Activated naive CD4-positive, alpha-beta T cell treated with anti-CD3 and anti-CD28 coated beads, Interleukin-2, amount 10 ng/mL, durations not matched to agents 7 days and 5 days (primary cell): ENCODE data around the gene ASPSCR1.

Experiments
- CTCF ChIA-PET: fragments of 350-600 bp; sonication (Branson Sonifier 250); formaldehyde crosslinking; loops from one replicate; lab custom pipeline; 2021; ENCODE audit warnings: antibody characterized with exemption; lab: Charles Lee
- DNase-seq: peaks from one replicate; pipeline ENCODE4 v3.0.0-alpha.2; 2020
- H3K27ac Mint-ChIP-seq: one replicate; pipeline ENCODE4 v1.8.0; 2021; ENCODE audit warnings: mild to moderate bottlenecking, moderate library complexity, mixed read lengths
- H3K27me3 Mint-ChIP-seq: one replicate; pipeline ENCODE4 v1.8.0; 2021; ENCODE audit warnings: mild to moderate bottlenecking, mixed read lengths
- H3K36me3 Mint-ChIP-seq: one replicate; pipeline ENCODE4 v1.8.0; 2021; ENCODE audit warnings: mixed read lengths
- H3K4me1 Mint-ChIP-seq: one replicate; pipeline ENCODE4 v1.8.0; 2021; ENCODE audit warnings: mixed read lengths
- H3K4me3 Mint-ChIP-seq: one replicate; pipeline ENCODE4 v1.8.0; 2021; ENCODE audit warnings: mild to moderate bottlenecking, moderate library complexity, mixed read lengths
- H3K9me3 Mint-ChIP-seq: one replicate; pipeline ENCODE4 v1.8.0; 2021; ENCODE audit warnings: mixed read lengths

The ASPSCR1 gene

GRCh38 chr17:81934850-81935708 is 42.4 kb upstream of the ASPSCR1 start:
- H3K4me1 Mint-ChIP-seq, result peaks cover 22% of the 10 kb centered on the region
- no peak overlapping the region for H3K27ac Mint-ChIP-seq
- H3K9me3 Mint-ChIP-seq, result no peaks in the 10 kb centered on the region
- CTCF ChIA-PET, result interaction anchor here (1.9 kb wide), 1 partner anchor 87 kb away, joined by 4 read pairs; no protein-coding TSS in a partner anchor
- no peaks in the 10 kb centered on the region for H3K36me3 Mint-ChIP-seq
- peak overlapping the region; percentile 79 for H3K4me3 Mint-ChIP-seq
- H3K27me3 Mint-ChIP-seq, result peaks cover 22% of the 10 kb centered on the region
- DNase-seq, result no peak

GRCh38 chr17:81935709-81936084 is 41.7 kb upstream of the ASPSCR1 start:
- Mint-ChIP-seq H3K27me3 (peaks cover 22% of the 10 kb centered on the region), H3K4me1 (peaks cover 22% of the 10 kb centered on the region), H3K4me3 (peak overlapping the region; percentile 79), H3K9me3 (no peaks in the 10 kb centered on the region), H3K27ac (no peak overlapping the region), H3K36me3 (no peaks in the 10 kb centered on the region)
- CTCF ChIA-PET, result interaction anchor here (1.9 kb wide), 1 partner anchor 86 kb away, joined by 4 read pairs; no protein-coding TSS in a partner anchor
- DNase-seq, result no peak

GRCh38 chr17:81939218-81939617 is 38.2 kb upstream of the ASPSCR1 start:
- peaks cover 18% of the 10 kb centered on the region for H3K4me1 Mint-ChIP-seq
- H3K9me3 Mint-ChIP-seq, result no peaks in the 10 kb centered on the region
- no peak for DNase-seq

GRCh38 chr17:81939881-81940385 is 37.5 kb upstream of the ASPSCR1 start:
- Mint-ChIP-seq H3K36me3 (no peaks in the 10 kb centered on the region), H3K4me3 (no peak overlapping the region), H3K27ac (no peak overlapping the region), H3K4me1 (peaks cover 18% of the 10 kb centered on the region), H3K27me3 (peaks cover 31% of the 10 kb centered on the region), H3K9me3 (no peaks in the 10 kb centered on the region)
- no peak for DNase-seq
- CTCF ChIA-PET, result no interaction called here

More at GRCh38 chr17:81939218-81939617, 38.2 kb upstream of the ASPSCR1 start:
- H3K36me3 Mint-ChIP-seq, result no peaks in the 10 kb centered on the region
- H3K4me3 Mint-ChIP-seq, result no peak overlapping the region
- peaks cover 30% of the 10 kb centered on the region for H3K27me3 Mint-ChIP-seq
- no peak overlapping the region for H3K27ac Mint-ChIP-seq
- CTCF ChIA-PET, result no interaction called here

- CTCF ChIA-PET, result no interaction called here
- H3K27me3 Mint-ChIP-seq, result peaks cover 37% of the 10 kb centered on the region
- no peak for DNase-seq
- H3K36me3 Mint-ChIP-seq, result no peaks in the 10 kb centered on the region
- no peak overlapping the region for H3K4me3 Mint-ChIP-seq
- no peaks in the 10 kb centered on the region for H3K9me3 Mint-ChIP-seq
- peaks cover 15% of the 10 kb centered on the region for H3K4me1 Mint-ChIP-seq
- H3K27ac Mint-ChIP-seq, result no peak overlapping the region
These were observed 36.6 kb upstream of the ASPSCR1 start for GRCh38 chr17:81940538-81941483.

- Mint-ChIP-seq H3K36me3 (no peaks in the 10 kb centered on the region), H3K27ac (no peak overlapping the region), H3K27me3 (peaks cover 38% of the 10 kb centered on the region), H3K9me3 (no peaks in the 10 kb centered on the region), H3K4me3 (no peak overlapping the region), H3K4me1 (peaks cover 10% of the 10 kb centered on the region)
- no peak for DNase-seq
- CTCF ChIA-PET, result no interaction called here
These were observed 35.8 kb upstream of the ASPSCR1 start for GRCh38 chr17:81941484-81942166.

- H3K36me3 Mint-ChIP-seq, result no peaks in the 10 kb centered on the region
- no peak for DNase-seq
- CTCF ChIA-PET, result no interaction called here
- H3K4me1 Mint-ChIP-seq, result peaks cover 9% of the 10 kb centered on the region
- peaks cover 43% of the 10 kb centered on the region for H3K27me3 Mint-ChIP-seq
- no peaks in the 10 kb centered on the region for H3K9me3 Mint-ChIP-seq
- no peak overlapping the region for H3K4me3 Mint-ChIP-seq
- no peak overlapping the region for H3K27ac Mint-ChIP-seq
These were observed 35.3 kb upstream of the ASPSCR1 start for GRCh38 chr17:81942167-81942553.

GRCh38 chr17:81944858-81945257 is 32.6 kb upstream of the ASPSCR1 start:
- no peak for DNase-seq
- no peaks in the 10 kb centered on the region for H3K9me3 Mint-ChIP-seq
- CTCF ChIA-PET, result no interaction called here
- no peak overlapping the region for H3K4me3 Mint-ChIP-seq
- H3K27me3 Mint-ChIP-seq, result peaks cover 49% of the 10 kb centered on the region
- H3K27ac Mint-ChIP-seq, result no peak overlapping the region
- H3K36me3 Mint-ChIP-seq, result no peaks in the 10 kb centered on the region
- H3K4me1 Mint-ChIP-seq, result no peaks in the 10 kb centered on the region

GRCh38 chr17:81947189-81947588 is 30.2 kb upstream of the ASPSCR1 start, which contains the start of gene MYADML2:
Gene MYADML2, minus strand, starts transcription at chr17:81947233. Its CDS starts 5,492 bp downstream, at chr17:81941741.
- Mint-ChIP-seq H3K9me3 (no peaks in the 10 kb centered on the region), H3K36me3 (no peaks in the 10 kb centered on the region), H3K27me3 (peaks cover 46% of the 10 kb centered on the region), H3K4me3 (no peak within 1 kb of the TSS), H3K27ac (no peak within 1 kb of the TSS), H3K4me1 (peaks cover 4% of the 10 kb centered on the region)
- CTCF ChIA-PET, result interaction anchor here (1.9 kb wide), 1 partner anchor 13 kb away, joined by 9 read pairs; no protein-coding TSS in a partner anchor
- DNase-seq, result no peak

- Mint-ChIP-seq H3K27ac (no peak overlapping the region), H3K9me3 (no peaks in the 10 kb centered on the region), H3K4me1 (peaks cover 4% of the 10 kb centered on the region), H3K4me3 (no peak overlapping the region), H3K36me3 (no peaks in the 10 kb centered on the region), H3K27me3 (peaks cover 53% of the 10 kb centered on the region)
- CTCF ChIA-PET, result interaction anchor here (1.9 kb wide), 1 partner anchor 11 kb away, joined by 9 read pairs; no protein-coding TSS in a partner anchor
- DNase-seq, result no peak
These were observed 28.6 kb upstream of the ASPSCR1 start for GRCh38 chr17:81948635-81949378.

GRCh38 chr17:81950501-81950900 is 26.9 kb upstream of the ASPSCR1 start:
- Mint-ChIP-seq H3K9me3 (no peaks in the 10 kb centered on the region), H3K4me3 (no peak overlapping the region), H3K27me3 (peaks cover 49% of the 10 kb centered on the region), H3K27ac (no peak overlapping the region), H3K4me1 (peaks cover 4% of the 10 kb centered on the region), H3K36me3 (no peaks in the 10 kb centered on the region)
- CTCF ChIA-PET, result interaction anchor here (2.0 kb wide), 1 partner anchor 23 kb away, joined by 4 read pairs; the partner anchor contains the start of gene MAFG
- no peak for DNase-seq

GRCh38 chr17:81951785-81952684 is 25.4 kb upstream of the ASPSCR1 start:
- Mint-ChIP-seq H3K27me3 (peaks cover 50% of the 10 kb centered on the region), H3K27ac (no peak overlapping the region), H3K4me1 (peaks cover 4% of the 10 kb centered on the region), H3K9me3 (no peaks in the 10 kb centered on the region), H3K4me3 (no peak overlapping the region), H3K36me3 (no peaks in the 10 kb centered on the region)
- CTCF ChIA-PET, result interaction anchor here (2.0 to 5.3 kb wide), 2 partner anchors 24 to 69 kb away, joined by 4 to 23 read pairs; partner anchors contain the start of genes CENPX and MAFG
- no peak for DNase-seq
